Lower leg skin (tissue), 3 donors: Measurements from ENCODE around the gene MACF1.

Source experiments
- POLR2A ChIP-seq, 2 donors: fragments of 450-650 bp; IDR thresholded peaks; one replicate each; pipeline ENCODE4 v1.6.1; 2016 to 2017; ENCODE audit warnings: antibody characterized with exemption in 2 of 2, mild to moderate bottlenecking in 1 of 2, moderate library complexity in 1 of 2
- TF ChIP-seq, protein P1 (sequence below), 3 donors: fragments of 450-650 bp; IDR thresholded peaks; one replicate each; pipeline ENCODE4 v1.5.1; 2016; ENCODE audit warnings: antibody characterized with exemption in 3 of 3, mild to moderate bottlenecking in 3 of 3, moderate library complexity in 2 of 3

GRCh38 chr1:39328586-39329121 is 124.2 kb downstream of the MACF1 start:
- TF ChIP-seq, protein P1, sequence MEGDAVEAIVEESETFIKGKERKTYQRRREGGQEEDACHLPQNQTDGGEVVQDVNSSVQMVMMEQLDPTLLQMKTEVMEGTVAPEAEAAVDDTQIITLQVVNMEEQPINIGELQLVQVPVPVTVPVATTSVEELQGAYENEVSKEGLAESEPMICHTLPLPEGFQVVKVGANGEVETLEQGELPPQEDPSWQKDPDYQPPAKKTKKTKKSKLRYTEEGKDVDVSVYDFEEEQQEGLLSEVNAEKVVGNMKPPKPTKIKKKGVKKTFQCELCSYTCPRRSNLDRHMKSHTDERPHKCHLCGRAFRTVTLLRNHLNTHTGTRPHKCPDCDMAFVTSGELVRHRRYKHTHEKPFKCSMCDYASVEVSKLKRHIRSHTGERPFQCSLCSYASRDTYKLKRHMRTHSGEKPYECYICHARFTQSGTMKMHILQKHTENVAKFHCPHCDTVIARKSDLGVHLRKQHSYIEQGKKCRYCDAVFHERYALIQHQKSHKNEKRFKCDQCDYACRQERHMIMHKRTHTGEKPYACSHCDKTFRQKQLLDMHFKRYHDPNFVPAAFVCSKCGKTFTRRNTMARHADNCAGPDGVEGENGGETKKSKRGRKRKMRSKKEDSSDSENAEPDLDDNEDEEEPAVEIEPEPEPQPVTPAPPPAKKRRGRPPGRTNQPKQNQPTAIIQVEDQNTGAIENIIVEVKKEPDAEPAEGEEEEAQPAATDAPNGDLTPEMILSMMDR (IDR thresholded peaks at IDR 0.05) = no peak
- no peak for TF ChIP-seq POLR2A (IDR thresholded peaks at IDR 0.05)
